Testis (tissue), 3 donors: Measurements from ENCODE around the gene PFN3. TPM values are rescaled to one million over a fixed set of nuclear protein-coding genes. Genes with fewer than 3 reads are reported as not detected.

Experiments
- DNase-seq: peaks from one replicate; pipeline ENCODE4 v3.0.0-alpha.2; 2019
- H3K27ac ChIP-seq, 2 donors: fragments of 200-600 bp; sonication (generic); one replicate each; pipeline ENCODE4 v1.5.1; 2019
- H3K27me3 ChIP-seq: fragments of 200-600 bp; sonication (generic); one replicate; pipeline ENCODE4 v1.5.1; 2019
- H3K36me3 ChIP-seq: fragments of 200-600 bp; sonication (generic); one replicate; pipeline ENCODE4 v1.5.1; 2017; ENCODE audit warnings: low read depth; ENCODE audit errors: missing control alignments
- H3K4me1 ChIP-seq: fragments of 200-600 bp; sonication (generic); one replicate; pipeline ENCODE4 v1.5.1; 2019
- H3K4me3 ChIP-seq, 2 donors: fragments of 200-600 bp; sonication (generic); one replicate each; pipeline ENCODE4 v1.5.1; 2017 to 2019
- H3K9me3 ChIP-seq: fragments of 200-600 bp; sonication (generic); one replicate; pipeline ENCODE4 v1.5.1; 2017
- POLR2A ChIP-seq: fragments of 450-650 bp; IDR thresholded peaks from one replicate; pipeline ENCODE4 v1.6.1; 2017; ENCODE audit warnings: antibody characterized with exemption, mild to moderate bottlenecking, moderate library complexity
- WGBS, 2 donors: methylation state at CpG; one replicate each; pipeline ENCODE4 v1.1.5; 2018; 5-methylcytosine and 5-hydroxymethylcytosine counted together
- intact Hi-C: fragments of 100-400 bp; cut with DNase I; formaldehyde crosslinking; loops from one replicate; pipeline ENCODE4 v1.15.1; 2023; ENCODE audit warnings: low total_unique reads
- polyA plus RNA-seq: library from polyadenylated mRNA; stranded (reverse); fragments of 350-450 nt; fragmentation: Illumina TruSeq; extraction: RNeasy Lipid Tissue Mini Kit (QIAGEN cat#74804); gene quantifications from one replicate; pipeline ENCODE4 v1.2.3, GENCODE V29; 2014; ENCODE audit warnings: low read depth, low replicate concordance; ENCODE audit not compliant: insufficient read depth
- total RNA-seq, 2 donors: library from RNA; depleted of rRNA; stranded (reverse); fragments of >200 nt; gene quantifications; one replicate each; pipeline ENCODE4 v1.2.3, GENCODE V29; 2016
- TF ChIP-seq, protein P1 (sequence below), 3 experiments: fragments of 450-650 bp in 2 of 3; fragments of 200-600 bp in 1 of 3; sonication (generic) in 1 of 3; IDR thresholded peaks; one replicate each; pipeline ENCODE4 v1.5.1; 2016 to 2019; ENCODE audit warnings: antibody characterized with exemption in 3 of 3, mild to moderate bottlenecking in 2 of 3, moderate library complexity in 1 of 3

Gene PFN3
- total and polyA plus RNA-seq, 3 donors from 2014 or later, result 7.4 to 45.7 (median 27.5) TPM

DNA sequence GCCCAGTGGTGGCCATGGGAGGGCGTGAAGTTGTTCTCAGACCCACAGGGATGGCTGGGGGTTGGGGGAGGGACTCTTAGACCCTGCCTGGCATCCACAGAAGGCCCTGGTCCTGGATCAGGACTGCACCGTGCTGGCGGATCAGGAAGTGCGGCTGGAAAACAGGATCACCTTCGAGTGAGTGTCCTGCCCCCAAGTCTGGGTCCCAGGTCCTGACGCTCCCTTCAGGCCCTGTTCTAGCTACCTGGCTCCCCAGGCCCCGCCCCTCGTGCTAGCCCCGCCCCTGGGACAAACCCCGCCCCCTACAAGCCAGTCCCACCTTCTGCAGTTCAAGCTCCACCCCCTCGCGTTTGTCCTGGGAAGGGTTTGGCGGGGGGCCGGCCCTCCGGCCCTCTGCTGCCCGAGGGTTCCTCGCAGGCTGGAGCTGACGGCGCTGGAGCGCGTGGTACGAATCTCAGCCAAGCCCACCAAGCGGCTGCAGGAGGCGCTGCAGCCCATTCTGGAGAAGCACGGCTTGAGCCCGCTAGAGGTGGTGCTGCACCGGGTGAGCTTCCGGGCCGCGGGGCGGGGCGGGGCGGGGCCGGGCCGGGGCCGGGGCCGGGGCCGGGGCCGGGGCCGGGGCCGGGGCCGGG, 29.9 kb downstream of the PFN3 start:
- Histone ChIP-seq H3K27me3 (no peaks in the 10 kb centered on the region), H3K27ac (no peak overlapping the region), H3K4me1 (peaks cover 18% of the 10 kb centered on the region), H3K4me3 (no peak overlapping the region), H3K9me3 (no peaks in the 10 kb centered on the region), H3K36me3 (no peaks in the 10 kb centered on the region)
- TF ChIP-seq POLR2A, result no peak
- TF ChIP-seq, protein P1, sequence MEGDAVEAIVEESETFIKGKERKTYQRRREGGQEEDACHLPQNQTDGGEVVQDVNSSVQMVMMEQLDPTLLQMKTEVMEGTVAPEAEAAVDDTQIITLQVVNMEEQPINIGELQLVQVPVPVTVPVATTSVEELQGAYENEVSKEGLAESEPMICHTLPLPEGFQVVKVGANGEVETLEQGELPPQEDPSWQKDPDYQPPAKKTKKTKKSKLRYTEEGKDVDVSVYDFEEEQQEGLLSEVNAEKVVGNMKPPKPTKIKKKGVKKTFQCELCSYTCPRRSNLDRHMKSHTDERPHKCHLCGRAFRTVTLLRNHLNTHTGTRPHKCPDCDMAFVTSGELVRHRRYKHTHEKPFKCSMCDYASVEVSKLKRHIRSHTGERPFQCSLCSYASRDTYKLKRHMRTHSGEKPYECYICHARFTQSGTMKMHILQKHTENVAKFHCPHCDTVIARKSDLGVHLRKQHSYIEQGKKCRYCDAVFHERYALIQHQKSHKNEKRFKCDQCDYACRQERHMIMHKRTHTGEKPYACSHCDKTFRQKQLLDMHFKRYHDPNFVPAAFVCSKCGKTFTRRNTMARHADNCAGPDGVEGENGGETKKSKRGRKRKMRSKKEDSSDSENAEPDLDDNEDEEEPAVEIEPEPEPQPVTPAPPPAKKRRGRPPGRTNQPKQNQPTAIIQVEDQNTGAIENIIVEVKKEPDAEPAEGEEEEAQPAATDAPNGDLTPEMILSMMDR (IDR thresholded peaks at IDR 0.05), result peak in 1 of 3 experiments; percentile 47
- DNase-seq, result peak; percentile 84
- intact Hi-C loops, result no loop called here
- 36 to 55% methylated on average over 3 to 12 of the region's 42 CpGs for WGBS, 2 donors

DNA sequence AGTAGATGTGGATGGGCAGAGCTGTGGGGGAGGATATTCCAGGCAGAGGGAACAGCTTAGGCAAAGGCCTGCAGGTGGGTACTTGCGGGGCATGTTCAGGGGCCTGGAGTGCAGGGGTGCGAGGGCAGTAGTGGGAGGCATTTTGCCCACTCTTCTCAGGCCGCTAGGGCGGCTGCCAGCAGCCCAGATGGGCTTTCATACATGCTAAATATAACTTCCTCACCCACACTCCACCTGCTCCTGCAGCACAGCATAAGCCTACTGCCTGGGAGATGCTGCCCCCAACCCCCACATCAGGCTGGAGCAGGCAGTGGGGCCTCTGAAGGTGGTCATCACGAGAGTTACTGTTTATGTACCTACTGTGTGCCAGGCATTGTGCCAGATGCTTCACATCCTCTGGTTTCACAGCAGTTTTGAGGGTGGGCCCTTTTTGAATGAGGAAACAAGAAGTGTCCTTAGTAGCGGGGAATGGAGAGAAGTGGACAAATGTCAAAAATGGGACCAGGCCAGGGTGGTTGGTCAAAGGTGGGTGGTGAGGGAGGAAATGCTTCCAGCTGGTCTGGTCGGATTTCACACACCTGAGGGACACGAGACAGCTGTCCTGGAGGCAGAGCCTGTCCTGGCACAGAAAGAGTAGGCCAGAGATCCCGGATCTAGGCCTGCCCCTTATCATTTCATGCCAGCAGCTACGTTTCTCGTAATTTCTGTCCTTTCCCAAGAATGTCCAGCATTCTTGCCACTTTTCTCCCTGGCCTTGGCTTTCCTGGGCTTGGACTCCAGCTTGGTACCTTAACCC, 30.6 kb downstream of the PFN3 start:
- H3K4me1 ChIP-seq, result peaks cover 18% of the 10 kb centered on the region
- H3K27me3 ChIP-seq, result no peaks in the 10 kb centered on the region
- H3K4me3 ChIP-seq, result no peak overlapping the region
- no peak for DNase-seq
- H3K9me3 ChIP-seq, result no peaks in the 10 kb centered on the region
- TF ChIP-seq POLR2A, result no peak
- TF ChIP-seq, protein P1 (IDR thresholded peaks at IDR 0.05), result no peak
- H3K27ac ChIP-seq, result no peak overlapping the region
- intact Hi-C loops, result no loop called here
- WGBS, 2 donors, result 65 to 69% methylated on average over 11 of the region's 11 CpGs
- no peaks in the 10 kb centered on the region for H3K36me3 ChIP-seq

DNA sequence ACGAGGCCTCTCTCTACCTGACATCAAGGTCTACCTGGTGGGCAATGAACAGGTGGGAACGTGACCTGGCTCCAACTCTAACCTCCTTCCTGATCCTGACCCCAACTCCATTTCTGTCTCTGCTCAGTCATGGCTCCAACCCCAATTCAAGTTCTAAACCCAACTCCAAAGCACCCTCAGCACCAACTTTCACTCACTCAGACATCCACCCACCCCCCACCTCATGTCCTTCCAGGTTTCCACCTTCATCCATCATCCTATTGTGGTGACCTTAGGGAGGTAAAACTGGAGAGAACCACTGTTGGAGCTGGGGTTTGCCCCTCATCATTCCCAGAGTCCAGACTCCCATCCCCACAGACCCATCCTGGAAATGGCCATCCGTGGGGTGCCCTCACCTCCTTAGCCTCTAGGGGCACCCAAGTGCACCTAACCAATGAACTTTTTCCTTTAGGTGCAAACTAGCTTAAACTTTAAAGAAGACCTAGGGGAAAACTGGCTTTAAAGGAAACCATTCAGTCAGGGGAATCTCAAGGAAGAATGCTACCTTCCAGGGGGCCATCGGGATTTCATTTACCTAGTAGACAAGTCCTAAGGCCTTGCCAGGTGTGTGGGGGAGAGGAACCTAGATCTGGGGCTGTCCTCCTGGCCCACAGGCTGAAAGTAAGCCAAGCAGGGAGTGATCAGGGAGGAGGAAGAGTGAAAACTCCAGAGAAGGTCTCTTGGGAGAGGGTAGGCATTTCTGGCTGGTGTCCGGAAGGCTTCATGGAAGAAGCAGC, 31.4 kb downstream of the PFN3 start:
- Histone ChIP-seq H3K4me3 (no peak overlapping the region), H3K36me3 (no peaks in the 10 kb centered on the region), H3K27me3 (no peaks in the 10 kb centered on the region), H3K27ac (no peak overlapping the region), H3K9me3 (no peaks in the 10 kb centered on the region), H3K4me1 (peaks cover 18% of the 10 kb centered on the region)
- DNase-seq, result no peak
- intact Hi-C loops, result no loop called here
- TF ChIP-seq POLR2A, result no peak
- TF ChIP-seq, protein P1 (IDR thresholded peaks at IDR 0.05), result peak; percentile 27 to 55 (median 46)
- WGBS, 2 donors, result 67 to 79% methylated on average over 4 to 5 of the region's 5 CpGs

DNA sequence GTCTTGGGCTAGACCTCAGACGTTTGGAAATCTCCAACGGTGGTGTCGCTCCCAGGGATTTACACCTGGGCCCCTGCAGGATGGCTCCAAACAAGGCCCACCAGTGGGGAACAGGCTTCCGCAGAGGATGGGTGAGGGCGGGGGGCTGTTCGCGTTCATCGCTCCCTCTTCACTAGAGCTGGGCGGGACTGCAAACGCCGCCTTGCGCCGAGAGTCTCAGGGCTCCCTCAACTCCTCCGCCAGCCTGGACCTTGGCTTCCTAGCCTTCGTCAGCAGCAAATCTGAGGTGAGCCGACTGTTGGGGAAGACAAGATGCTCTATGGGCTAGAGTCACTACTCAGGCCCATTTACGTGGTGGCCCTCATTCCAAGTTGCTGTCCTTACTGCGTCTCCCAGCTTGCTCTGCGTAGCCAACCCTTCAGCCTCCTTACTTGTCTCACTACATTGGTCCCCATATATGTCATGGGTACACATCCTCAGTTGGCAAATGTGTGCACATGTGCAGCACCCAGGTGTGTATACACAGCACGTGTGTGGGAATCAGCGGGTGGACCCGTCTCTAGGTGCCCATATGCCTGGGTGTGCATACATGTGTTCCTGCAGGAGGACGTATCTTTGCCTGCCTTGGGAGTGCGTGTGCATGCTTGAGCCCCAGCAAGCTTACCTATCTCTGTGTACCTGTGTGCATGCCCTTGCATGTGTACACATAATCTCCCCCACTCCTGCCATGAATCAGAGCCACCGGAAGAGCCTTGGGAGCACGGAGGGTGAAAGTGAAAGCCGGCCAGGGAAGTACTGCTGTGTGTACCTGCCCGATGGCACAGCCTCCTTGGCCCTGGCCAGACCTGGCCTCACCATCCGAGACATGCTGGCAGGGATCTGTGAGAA, 32.2 kb downstream of the PFN3 start:
- TF ChIP-seq, protein P1 (IDR thresholded peaks at IDR 0.05), result no peak
- TF ChIP-seq POLR2A, result no peak
- no peaks in the 10 kb centered on the region for H3K27me3 ChIP-seq
- H3K4me1 ChIP-seq, result peaks cover 22% of the 10 kb centered on the region
- no peak overlapping the region for H3K27ac ChIP-seq
- DNase-seq, result no peak
- H3K36me3 ChIP-seq, result no peaks in the 10 kb centered on the region
- intact Hi-C loops, result no loop called here
- H3K9me3 ChIP-seq, result no peaks in the 10 kb centered on the region
- H3K4me3 ChIP-seq, result no peak overlapping the region
- WGBS, 2 donors, result 71 to 72% methylated on average over 15 to 29 of the region's 29 CpGs
